OCI-LY1 (cell line): ENCODE data around the gene ZNF672.

ENCODE experiments used
- EZH2 ChIP-seq: fragments of 200-600 bp; sonication (generic), shearing (Covaris generic); IDR thresholded peaks from 2 replicates; pipeline ENCODE4 v1.8.0; 2017; ENCODE audit warnings: borderline replicate concordance, mixed run types, mild to moderate bottlenecking, antibody characterized with exemption, low read length, moderate library complexity, mixed read lengths
- TF ChIP-seq, protein P1 (sequence below): fragments of 200-600 bp; sonication (generic), shearing (Covaris generic); IDR thresholded peaks from 2 replicates; pipeline ENCODE4 v1.5.1; 2017; ENCODE audit warnings: mild to moderate bottlenecking, antibody characterized with exemption, low read length, moderate library complexity, mixed read lengths

DNA sequence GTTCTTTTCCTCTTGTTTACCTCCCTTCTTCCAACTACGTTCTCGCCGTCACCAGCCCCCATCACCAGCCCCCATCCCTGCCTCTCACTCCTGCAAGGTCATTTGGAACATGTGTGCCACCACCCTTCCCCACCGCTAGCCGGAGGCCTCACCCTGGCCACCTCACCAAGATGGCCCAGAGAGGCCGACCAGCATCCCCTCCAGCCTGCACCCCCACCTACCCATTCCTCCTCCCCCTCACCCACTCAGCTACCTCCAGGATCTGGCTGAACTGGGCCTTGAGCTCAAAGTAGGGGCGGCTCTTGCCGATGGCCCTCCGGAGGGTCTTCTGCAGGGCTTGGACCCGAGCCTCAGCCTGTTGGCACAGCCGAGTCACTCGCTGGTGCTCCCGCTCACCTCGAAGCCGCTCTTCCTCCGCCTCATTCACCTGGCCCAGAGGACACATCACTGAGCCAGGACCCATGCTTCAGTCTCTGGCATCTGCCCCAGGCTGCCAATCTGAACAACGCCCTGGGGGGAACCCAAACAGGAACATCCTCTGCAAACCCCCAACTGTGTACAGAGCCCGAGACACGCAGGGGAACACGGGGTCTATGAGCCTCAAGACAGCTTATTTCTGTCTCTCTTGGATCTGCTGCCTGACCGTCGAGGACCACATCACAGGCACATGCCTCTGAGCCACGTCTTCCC is 25.1 kb upstream of the ZNF672 start:
- TF ChIP-seq, protein P1, sequence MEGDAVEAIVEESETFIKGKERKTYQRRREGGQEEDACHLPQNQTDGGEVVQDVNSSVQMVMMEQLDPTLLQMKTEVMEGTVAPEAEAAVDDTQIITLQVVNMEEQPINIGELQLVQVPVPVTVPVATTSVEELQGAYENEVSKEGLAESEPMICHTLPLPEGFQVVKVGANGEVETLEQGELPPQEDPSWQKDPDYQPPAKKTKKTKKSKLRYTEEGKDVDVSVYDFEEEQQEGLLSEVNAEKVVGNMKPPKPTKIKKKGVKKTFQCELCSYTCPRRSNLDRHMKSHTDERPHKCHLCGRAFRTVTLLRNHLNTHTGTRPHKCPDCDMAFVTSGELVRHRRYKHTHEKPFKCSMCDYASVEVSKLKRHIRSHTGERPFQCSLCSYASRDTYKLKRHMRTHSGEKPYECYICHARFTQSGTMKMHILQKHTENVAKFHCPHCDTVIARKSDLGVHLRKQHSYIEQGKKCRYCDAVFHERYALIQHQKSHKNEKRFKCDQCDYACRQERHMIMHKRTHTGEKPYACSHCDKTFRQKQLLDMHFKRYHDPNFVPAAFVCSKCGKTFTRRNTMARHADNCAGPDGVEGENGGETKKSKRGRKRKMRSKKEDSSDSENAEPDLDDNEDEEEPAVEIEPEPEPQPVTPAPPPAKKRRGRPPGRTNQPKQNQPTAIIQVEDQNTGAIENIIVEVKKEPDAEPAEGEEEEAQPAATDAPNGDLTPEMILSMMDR, result no peak
- TF ChIP-seq EZH2, result no peak
